Endothelial cell of umbilical vein (primary cell): ENCODE measurements around the gene RDH5. TPM values are rescaled to one million over a fixed set of nuclear protein-coding genes. Genes with fewer than 3 reads are reported as not detected.

Experiments used
- BruUV-seq: library from RNA; stranded (reverse); fragments of 400-500 nt; replicated peaks from 2 replicates; lab custom pipeline; 2021; lab: Mats Ljungman, UMichigan
- CTCF ChIA-PET: fragments of 300-600, 350-600 bp; sonication (Branson Sonifier 250); formaldehyde crosslinking; loops from one replicate; lab custom pipeline; 2021; ENCODE audit warnings: antibody characterized with exemption, inconsistent platforms; lab: Charles Lee
- POLR2A ChIA-PET: fragments of 300-600, 350-600 bp; sonication (Branson Sonifier 250); formaldehyde crosslinking; loops from one replicate; lab custom pipeline; 2021; ENCODE audit warnings: antibody characterized with exemption, inconsistent platforms; lab: Charles Lee
- DNase-seq: peaks from one replicate; pipeline ENCODE4 v3.0.0-alpha.2; 2011; ENCODE audit warnings: low read depth, low spot score
- FAIRE-seq: peaks from 2 replicates; lab custom pipeline; 2011; peaks lifted over from hg19 to GRCh38; lab: Jason Lieb, UNC
- H2AFZ ChIP-seq: 2 replicates; pipeline ENCODE4 v1.6.0; 2012; ENCODE audit warnings: low read depth, low read length, control low read depth, inconsistent platforms
- H3K27ac ChIP-seq: 2 replicates; pipeline ENCODE4 v1.5.1; 2011; ENCODE audit warnings: low read depth, mild to moderate bottlenecking, control low read depth, low read length, moderate library complexity; ENCODE audit not compliant: insufficient read depth
- H3K27me3 ChIP-seq, 2 experiments: 2 replicates each; pipeline versions ENCODE4 v1.6.0 to v1.6.1; 2011; ENCODE audit warnings: low read length in 2 of 2, mixed read lengths in 1 of 2; ENCODE audit not compliant: control insufficient read depth in 2 of 2, insufficient read depth in 2 of 2
- H3K36me3 ChIP-seq, 2 experiments: 2 replicates in 1 of 2; 3 replicates in 1 of 2; pipeline ENCODE4 v1.5.1; 2011; ENCODE audit warnings: low read length in 2 of 2, mild to moderate bottlenecking in 1 of 2, moderate library complexity in 1 of 2; ENCODE audit not compliant: control insufficient read depth in 2 of 2, insufficient read depth in 2 of 2; ENCODE audit errors: extremely low read depth in 1 of 2
- H3K4me1 ChIP-seq: 3 replicates; pipeline ENCODE4 v1.5.1; 2011; ENCODE audit warnings: mild to moderate bottlenecking, low read length; ENCODE audit not compliant: control insufficient read depth, insufficient read depth; ENCODE audit errors: extremely low read depth
- H3K4me2 ChIP-seq: 2 replicates; pipeline ENCODE4 v1.6.1; 2011; ENCODE audit warnings: low read length, control low read depth, mixed read lengths; ENCODE audit not compliant: insufficient read depth
- H3K4me3 ChIP-seq, 3 experiments: fragments of 200-600 bp in 1 of 3; sonication (generic), shearing (Covaris generic) in 1 of 3; replicated peaks in 1 of 3; 2 replicates each; pipeline ENCODE4 v1.5.1; 2011 to 2016; ENCODE audit warnings: control low read depth in 3 of 3, low read length in 3 of 3, mild to moderate bottlenecking in 2 of 3, inconsistent platforms in 1 of 3, low read depth in 1 of 3, moderate library complexity in 1 of 3; ENCODE audit not compliant: insufficient read depth in 1 of 3
- H3K79me2 ChIP-seq: 2 replicates; pipeline ENCODE4 v1.6.0; 2012; ENCODE audit warnings: low read length, inconsistent platforms; ENCODE audit not compliant: control insufficient read depth, insufficient read depth
- H3K9ac ChIP-seq: replicated peaks from 2 replicates; pipeline ENCODE3; 2011; ENCODE audit warnings: low read length, control low read depth; ENCODE audit not compliant: insufficient read depth; ENCODE audit errors: extremely low read depth
- H3K9me1 ChIP-seq: replicated peaks from 3 replicates; pipeline ENCODE4 v1.6.0; 2011; ENCODE audit warnings: mild to moderate bottlenecking, low read length; ENCODE audit not compliant: control insufficient read depth, insufficient read depth; ENCODE audit errors: extremely low read depth
- H3K9me3 ChIP-seq: replicated peaks from 2 replicates; pipeline ENCODE4 v1.5.1; 2012; ENCODE audit warnings: low read length, inconsistent platforms; ENCODE audit not compliant: control insufficient read depth, insufficient read depth
- H4K20me1 ChIP-seq: replicated peaks from 2 replicates; pipeline ENCODE3; 2011; ENCODE audit warnings: mild to moderate bottlenecking, low read length; ENCODE audit not compliant: control insufficient read depth, insufficient read depth; ENCODE audit errors: extremely low read depth
- CTCF ChIP-seq, 2 donors: IDR thresholded peaks; 1 replicate in 1 of 2; 2 replicates in 1 of 2; pipeline ENCODE4 v1.5.1; 2011; ENCODE audit warnings: low read length in 2 of 2, mild to moderate bottlenecking in 2 of 2, moderate library complexity in 2 of 2, control low read depth in 1 of 2, inconsistent platforms in 1 of 2, low read depth in 1 of 2; ENCODE audit not compliant: insufficient read depth in 1 of 2; ENCODE audit errors: extremely low read depth in 1 of 2
- EZH2 ChIP-seq: IDR thresholded peaks from 2 replicates; pipeline ENCODE4 v1.6.1; 2012; ENCODE audit warnings: borderline replicate concordance, low read depth, mild to moderate bottlenecking, moderate library complexity, low read length, inconsistent platforms; ENCODE audit not compliant: severe bottlenecking
- GATA2 ChIP-seq: IDR thresholded peaks from 2 replicates; pipeline ENCODE4 v1.7.0; 2011; ENCODE audit warnings: low read depth, mild to moderate bottlenecking, moderate library complexity, mixed read lengths, low read length; ENCODE audit not compliant: insufficient read length, insufficient read depth
- JUN ChIP-seq: IDR thresholded peaks from 2 replicates; pipeline ENCODE4 v1.6.1; 2011; ENCODE audit warnings: borderline replicate concordance, low read depth; ENCODE audit not compliant: insufficient read length, insufficient read depth
- MYC ChIP-seq: IDR thresholded peaks from one replicate; pipeline ENCODE4 v1.6.1; 2011; ENCODE audit warnings: mild to moderate bottlenecking, low read depth, low read length
- POLR2A ChIP-seq: IDR thresholded peaks from 2 replicates; pipeline ENCODE4 v1.6.1; 2012; ENCODE audit warnings: low read depth, mild to moderate bottlenecking, control low read depth, low read length
- POLR2AphosphoS5 ChIP-seq: IDR thresholded peaks from 2 replicates; pipeline ENCODE4 v1.6.1; 2012; ENCODE audit warnings: low read depth, mild to moderate bottlenecking, control low read depth, low read length, moderate library complexity; ENCODE audit not compliant: insufficient read depth
- dilution Hi-C: fragments of 300-500 bp; cut with MboI; formaldehyde crosslinking; loops from one replicate; pipeline ENCODE4 v1.15.0; 2019; ENCODE audit warnings: low sequenced_read_pairs; ENCODE audit not compliant: extremely low pct_ligation_motif_present
- intact Hi-C: fragments of 100-400 bp; cut with micrococcal nuclease; formaldehyde crosslinking; loops from one replicate; pipeline ENCODE4 v1.10.0; 2022
- polyA plus RNA-seq, 4 experiments: library from polyadenylated mRNA; depleted of rRNA in 3 of 4; stranded (reverse) in 3 of 4; unstranded in 1 of 4; fragments of >200 nt; gene quantifications; 2 replicates each; pipeline versions ENCODE4 v1.2.1 to v1.2.3, GENCODE V29; 2011 to 2012; ENCODE audit warnings: missing spikeins in 1 of 4
- total RNA-seq: library from RNA; stranded (reverse); gene quantifications from 2 replicates; pipeline ENCODE4 v1.2.3, GENCODE V29; 2021
- TF ChIP-seq, protein P1 (sequence below): IDR thresholded peaks from 2 replicates; pipeline ENCODE4 v1.6.1; 2011; ENCODE audit not compliant: insufficient read depth, insufficient read length

Gene RDH5
- total and polyA plus RNA-seq, 2 donors (not counting 3 experiments of a cell fraction or from before 2014, with no cell fraction given) = 2.7 to 3.7 TPM

DNA sequence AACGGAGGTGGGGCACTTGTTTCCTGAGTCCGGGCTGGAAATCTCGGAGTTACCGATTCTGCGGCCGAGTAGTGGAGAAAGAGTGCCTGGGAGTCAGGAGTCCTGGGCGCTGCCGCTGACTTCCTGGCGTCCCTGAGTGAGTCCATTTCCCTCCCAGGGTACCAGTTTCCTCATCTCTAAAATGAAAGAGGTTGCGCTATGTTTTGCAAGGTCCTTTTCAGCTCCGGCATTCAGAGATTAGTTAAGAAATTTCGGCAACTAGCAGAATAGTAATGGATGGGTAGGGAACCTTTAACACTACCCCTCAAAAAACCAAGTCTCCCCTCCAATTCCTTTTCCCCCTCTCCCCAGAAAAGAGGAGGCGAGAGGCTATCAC is 3.6 kb upstream of the RDH5 start:
- FAIRE-seq = peak; percentile 61
- BruUV-seq = no TSS peak

More for the DNA sequence above, 3.6 kb upstream of the RDH5 start:
- peak overlapping the region; percentile 97 for H2AFZ ChIP-seq
- peak overlapping the region; percentile 83 for H3K27ac ChIP-seq
- POLR2A ChIA-PET = no interaction called here
- no peaks in the 10 kb centered on the region for H4K20me1 ChIP-seq
- H3K27me3 ChIP-seq = peaks cover 10 to 17% of the 10 kb centered on the region in 2 experiments
- peak overlapping the region; percentile 66 to 94 (median 82) for H3K4me3 ChIP-seq
- dilution Hi-C loops = no loop called here
- H3K36me3 ChIP-seq = no peaks in the 10 kb centered on the region
- H3K79me2 ChIP-seq = no peaks in the 10 kb centered on the region
- peak overlapping the region; percentile 89 for H3K9ac ChIP-seq
- CTCF ChIA-PET = interaction anchor here (1.3 to 11.1 kb wide), 5 partner anchors 12 to 473 kb away, joined by 3 to 151 read pairs (median 5); partner anchors contain the start of genes CD63 and SMARCC2
- H3K4me1 ChIP-seq = peaks cover 28% of the 10 kb centered on the region
- H3K4me2 ChIP-seq = peak overlapping the region; percentile 87
- H3K9me3 ChIP-seq = no peaks in the 10 kb centered on the region
- DNase-seq = no peak
- H3K9me1 ChIP-seq = no peaks in the 10 kb centered on the region
- TF ChIP-seq JUN (no peak), POLR2A (no peak), GATA2 (no peak), POLR2AphosphoS5 (no peak), CTCF (IDR thresholded peaks at IDR 0.05; ENCODE audit: extremely low read depth in 1 of 2, insufficient read depth in 1 of 2, low read depth in 1 of 2, low read length in 2 of 2) (no peak), MYC (no peak), EZH2 (no peak)
- TF ChIP-seq, protein P1, sequence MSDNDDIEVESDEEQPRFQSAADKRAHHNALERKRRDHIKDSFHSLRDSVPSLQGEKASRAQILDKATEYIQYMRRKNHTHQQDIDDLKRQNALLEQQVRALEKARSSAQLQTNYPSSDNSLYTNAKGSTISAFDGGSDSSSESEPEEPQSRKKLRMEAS = no peak
- intact Hi-C loops = no loop called here
